ENCODE data around the gene SPTAN1.
"Not testable (repeated sequence)": the region's sequence is repeated elsewhere in the genome, so short reads cannot be mapped to it uniquely, and the experiment has no call there.

Gene SPTAN1

GRCh38 chr9:128648206-128648605 is 95.8 kb downstream of the SPTAN1 start:
- H3K79me2 ChIP-seq (ENCODE audit: low read length) = peaks cover 22% of the 10 kb centered on the region
- peak; percentile 15 for TF ChIP-seq CTCF (IDR thresholded peaks at IDR 0.05; ENCODE audit: low read length)
- not testable (repeated sequence) for H2AFZ ChIP-seq (ENCODE audit: low read length); H3K4me3 ChIP-seq (ENCODE audit: low read length); H3K9me2 ChIP-seq (replicated peaks; ENCODE audit: insufficient read depth, low read length); H3K27me3 ChIP-seq (replicated peaks; ENCODE audit: insufficient read depth, low read length); H3K4me2 ChIP-seq (ENCODE audit: low read depth, low read length); H3K9me3 ChIP-seq (replicated peaks; ENCODE audit: insufficient read depth, low read length); H4K20me1 ChIP-seq (ENCODE audit: insufficient read depth, low read length); H3K9ac ChIP-seq (ENCODE audit: low read length); H3K27ac ChIP-seq (ENCODE audit: low read length); H3F3A ChIP-seq (ENCODE audit: insufficient read depth, low read length); H3K36me3 ChIP-seq (replicated peaks; ENCODE audit: insufficient read depth, low read length); H3K4me1 ChIP-seq (ENCODE audit: low read length)
- DNase-seq = peak; percentile 39

GRCh38 chr9:128651798-128652197 is 99.4 kb downstream of the SPTAN1 start:
- DNase-seq = no peak
- H3K27ac ChIP-seq (ENCODE audit: low read length) = no peak overlapping the region
- no peak overlapping the region for H2AFZ ChIP-seq (ENCODE audit: low read length)
- H3K4me1 ChIP-seq (ENCODE audit: low read length) = no peaks in the 10 kb centered on the region
- no peak overlapping the region for H3K4me2 ChIP-seq (ENCODE audit: low read depth, low read length)
- no peaks in the 10 kb centered on the region for H3K9me2 ChIP-seq (replicated peaks; ENCODE audit: insufficient read depth, low read length)
- H3K79me2 ChIP-seq (ENCODE audit: low read length) = peaks cover 28% of the 10 kb centered on the region
- TF ChIP-seq EZH2phosphoT487 (IDR thresholded peaks at IDR 0.05; ENCODE audit: low read length) (no peak), CTCF (IDR thresholded peaks at IDR 0.05; ENCODE audit: low read length) (no peak), EZH2 (optimal IDR thresholded peaks at IDR 0.05; ENCODE audit: low read depth, low read length) (no peak)
- no peak overlapping the region for H3K4me3 ChIP-seq (ENCODE audit: low read length)
- H3K27me3 ChIP-seq (replicated peaks; ENCODE audit: insufficient read depth, low read length) = no peaks in the 10 kb centered on the region
- no peaks in the 10 kb centered on the region for H3K9me3 ChIP-seq (replicated peaks; ENCODE audit: insufficient read depth, low read length)
- H4K20me1 ChIP-seq (ENCODE audit: insufficient read depth, low read length) = no peaks in the 10 kb centered on the region
- H3K9ac ChIP-seq (ENCODE audit: low read length) = no peak overlapping the region
- 0 out of 2 replicates have a peak, but pooled peaks cover 1% of the 10 kb centered on the region for H3F3A ChIP-seq (ENCODE audit: insufficient read depth, low read length)
- no peaks in the 10 kb centered on the region for H3K36me3 ChIP-seq (replicated peaks; ENCODE audit: insufficient read depth, low read length)

- H3F3A ChIP-seq (ENCODE audit: insufficient read depth, low read length) = peaks cover 8% of the 10 kb centered on the region; the same call in 1 of the 2 replicates
- no peaks in the 10 kb centered on the region for H4K20me1 ChIP-seq (ENCODE audit: insufficient read depth, low read length)
- H3K9ac ChIP-seq (ENCODE audit: low read length) = no peak overlapping the region
- H3K4me1 ChIP-seq (ENCODE audit: low read length) = peaks cover 3% of the 10 kb centered on the region; the same call in 1 of the 2 replicates
- no peaks in the 10 kb centered on the region for H3K9me3 ChIP-seq (replicated peaks; ENCODE audit: insufficient read depth, low read length)
- H3K36me3 ChIP-seq (replicated peaks; ENCODE audit: insufficient read depth, low read length) = no peaks in the 10 kb centered on the region
- H3K27ac ChIP-seq (ENCODE audit: low read length) = no peak overlapping the region
- TF ChIP-seq CTCF (IDR thresholded peaks at IDR 0.05; ENCODE audit: low read length) = no peak
- TF ChIP-seq EZH2 (optimal IDR thresholded peaks at IDR 0.05; ENCODE audit: low read depth, low read length) = no peak
- no peak for TF ChIP-seq EZH2phosphoT487 (IDR thresholded peaks at IDR 0.05; ENCODE audit: low read length)
- peaks cover 20% of the 10 kb centered on the region for H3K79me2 ChIP-seq (ENCODE audit: low read length)
- H3K9me2 ChIP-seq (replicated peaks; ENCODE audit: insufficient read depth, low read length) = no peaks in the 10 kb centered on the region
- H2AFZ ChIP-seq (ENCODE audit: low read length) = no peak overlapping the region
- no peak for DNase-seq
- H3K27me3 ChIP-seq (replicated peaks; ENCODE audit: insufficient read depth, low read length) = no peaks in the 10 kb centered on the region
- H3K4me3 ChIP-seq (ENCODE audit: low read length) = no peak overlapping the region
- H3K4me2 ChIP-seq (ENCODE audit: low read depth, low read length) = no peak overlapping the region
These were observed 101.5 kb downstream of the SPTAN1 start for GRCh38 chr9:128653908-128654307.
